ENCODE results near the gene MARS2.

Gene MARS2

GRCh38 chr2:197707316-197708213, 2.4 kb downstream of the MARS2 start (continued):
- no peak for TF ChIP-seq ZNF473 (tag by site-specific recombination; IDR thresholded peaks at IDR 0.05)
- no peak for TF ChIP-seq ZNF555 (tag by site-specific recombination; conservative IDR thresholded peaks at IDR 0.05)
- no peak for TF ChIP-seq ZNF639 (tag by site-specific recombination; IDR thresholded peaks at IDR 0.05)
- TF ChIP-seq ZNF223 (tag by site-specific recombination; IDR thresholded peaks at IDR 0.05) = no peak
- TF ChIP-seq ZFP3 (tag by site-specific recombination; IDR thresholded peaks at IDR 0.05; ENCODE audit: low read depth) = no peak
- no peak for TF ChIP-seq ZNF114 (tag by site-specific recombination; IDR thresholded peaks at IDR 0.05)
- TF ChIP-seq ZNF416 (tag by site-specific recombination; IDR thresholded peaks at IDR 0.05) = no peak
- TF ChIP-seq ZNF521 (tag by site-specific recombination; IDR thresholded peaks at IDR 0.05) = no peak
- TF ChIP-seq MYNN (tag by site-specific recombination; IDR thresholded peaks at IDR 0.05; ENCODE audit: borderline replicate concordance) = peak; percentile 72
- no peak for TF ChIP-seq ZNF132 (tag by site-specific recombination; IDR thresholded peaks at IDR 0.05; ENCODE audit: borderline replicate concordance)
- TF ChIP-seq CTCF (tag by site-specific recombination; IDR thresholded peaks at IDR 0.05) = peak; percentile 21; the same call in 1 of the 2 replicates

GRCh38 chr2:197708331-197708730, 3.2 kb downstream of the MARS2 start:
- CTCF ChIA-PET = interaction anchor here (0.6 to 1.5 kb wide), 8 partner anchors 8 to 1156 kb away, joined by 3 to 6 read pairs (median 4); partner anchors contain the start of gene RFTN2
- Histone ChIP-seq H3K36me3 (ENCODE audit: control insufficient read depth in 2 of 2, insufficient read depth in 1 of 2, low read length in 2 of 2) (peaks cover 0 to 22% of the 10 kb centered on the region in 2 experiments; a peak in 1 of 3 replicates), H3K27ac (ENCODE audit: extremely low read depth, low read depth, low read length) (no peak overlapping the region), H3K4me3 (ENCODE audit: low read depth, low read length) (no peak overlapping the region), H3K4me1 (ENCODE audit: control insufficient read depth, insufficient read depth, low read length) (peaks cover 6% of the 10 kb centered on the region; the same call in 1 of the 2 replicates), H3K9me3 (ENCODE audit: control insufficient read depth, insufficient read depth, low read depth, low read length) (no peaks in the 10 kb centered on the region)
- POLR2A ChIA-PET = no interaction called here
- no peak for TF ChIP-seq ZNF426 (tag by site-specific recombination; IDR thresholded peaks at IDR 0.05)
- no peak for TF ChIP-seq ZNF677 (tag by site-specific recombination; IDR thresholded peaks at IDR 0.05)
- no peak for TF ChIP-seq GLIS1 (tag by site-specific recombination; IDR thresholded peaks at IDR 0.05)
- no peak for TF ChIP-seq AEBP2 (tag by site-specific recombination; IDR thresholded peaks at IDR 0.05; ENCODE audit: borderline replicate concordance)
- no peak for TF ChIP-seq ZBTB10 (tag by site-specific recombination; IDR thresholded peaks at IDR 0.05)
- no peak for TF ChIP-seq ZNF311 (tag by site-specific recombination; IDR thresholded peaks at IDR 0.05; ENCODE audit: borderline replicate concordance)
- TF ChIP-seq ZNF510 (tag by site-specific recombination; IDR thresholded peaks at IDR 0.05; ENCODE audit: insufficient replicate concordance) = no peak
- no peak for TF ChIP-seq ZNF704 (tag by site-specific recombination; IDR thresholded peaks at IDR 0.05)
- no peak for TF ChIP-seq ZNF121 (tag by site-specific recombination; IDR thresholded peaks at IDR 0.05)
- no peak for TF ChIP-seq ZNF654 (tag by site-specific recombination; IDR thresholded peaks at IDR 0.05; ENCODE audit: low read depth)
- no peak for TF ChIP-seq PATZ1 (tag by site-specific recombination; IDR thresholded peaks at IDR 0.05)
- no peak for TF ChIP-seq OSR2 (tag by site-specific recombination; IDR thresholded peaks at IDR 0.05)
- no peak for TF ChIP-seq MZF1 (tag by site-specific recombination; IDR thresholded peaks at IDR 0.05; ENCODE audit: borderline replicate concordance)
- TF ChIP-seq GLI2 (tag by site-specific recombination; IDR thresholded peaks at IDR 0.05; ENCODE audit: borderline replicate concordance, low read depth) = no peak
